B cell (primary cell): ENCODE data around the gene OR9A2.

Experiments used
- EZH2 ChIP-seq: IDR thresholded peaks from 2 replicates; pipeline ENCODE4 v1.6.1; 2012; ENCODE audit warnings: borderline replicate concordance, low read depth, mild to moderate bottlenecking, moderate library complexity, low read length; ENCODE audit not compliant: insufficient read depth, poor library complexity, severe bottlenecking
- TF ChIP-seq, protein P1 (sequence below): fragments of 200-600 bp; IDR thresholded peaks from one replicate; pipeline ENCODE4 v1.8.0; 2022; ENCODE audit warnings: antibody characterized with exemption, mild to moderate bottlenecking

DNA sequence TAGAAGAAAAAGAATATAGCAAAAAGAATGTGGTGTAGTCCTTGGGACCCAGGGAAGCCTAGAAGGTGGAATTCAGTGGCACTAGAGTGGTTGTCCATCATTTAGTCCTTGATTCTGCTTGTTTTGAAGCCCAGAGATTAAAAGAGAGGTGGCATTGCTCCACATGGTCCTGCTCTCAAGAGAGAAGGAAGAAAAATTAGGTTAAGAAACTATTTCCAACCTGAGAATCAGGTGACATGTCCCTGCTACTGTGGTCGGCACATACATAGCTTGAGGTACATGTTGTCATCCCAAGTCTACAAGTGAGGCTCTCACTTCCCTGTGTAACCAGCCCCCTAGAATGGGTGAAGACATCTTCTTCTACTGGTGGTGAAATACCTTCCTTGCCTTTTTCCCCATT is at the start of gene OR9A2:
- TF ChIP-seq, protein P1, sequence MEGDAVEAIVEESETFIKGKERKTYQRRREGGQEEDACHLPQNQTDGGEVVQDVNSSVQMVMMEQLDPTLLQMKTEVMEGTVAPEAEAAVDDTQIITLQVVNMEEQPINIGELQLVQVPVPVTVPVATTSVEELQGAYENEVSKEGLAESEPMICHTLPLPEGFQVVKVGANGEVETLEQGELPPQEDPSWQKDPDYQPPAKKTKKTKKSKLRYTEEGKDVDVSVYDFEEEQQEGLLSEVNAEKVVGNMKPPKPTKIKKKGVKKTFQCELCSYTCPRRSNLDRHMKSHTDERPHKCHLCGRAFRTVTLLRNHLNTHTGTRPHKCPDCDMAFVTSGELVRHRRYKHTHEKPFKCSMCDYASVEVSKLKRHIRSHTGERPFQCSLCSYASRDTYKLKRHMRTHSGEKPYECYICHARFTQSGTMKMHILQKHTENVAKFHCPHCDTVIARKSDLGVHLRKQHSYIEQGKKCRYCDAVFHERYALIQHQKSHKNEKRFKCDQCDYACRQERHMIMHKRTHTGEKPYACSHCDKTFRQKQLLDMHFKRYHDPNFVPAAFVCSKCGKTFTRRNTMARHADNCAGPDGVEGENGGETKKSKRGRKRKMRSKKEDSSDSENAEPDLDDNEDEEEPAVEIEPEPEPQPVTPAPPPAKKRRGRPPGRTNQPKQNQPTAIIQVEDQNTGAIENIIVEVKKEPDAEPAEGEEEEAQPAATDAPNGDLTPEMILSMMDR = no peak
- TF ChIP-seq EZH2 = no peak
